ENCODE measurements around the gene THSD7B. TPM values are rescaled to one million over a fixed set of nuclear protein-coding genes. Genes with fewer than 3 reads are reported as not detected.
A peak's percentile ranks its signal among the peaks of the same experiment; 100 is the strongest.

The THSD7B gene
- total RNA-seq, 4 donors from 2014 or later: 0.80 to 0.83 TPM; not detected in 2

GRCh38 chr2:137449454-137449853, 684.1 kb downstream of the THSD7B start:
- H3K4me1 ChIP-seq: no peaks in the 10 kb centered on the region
- DNase-seq: no peak
- no peak for TF ChIP-seq CTCF (IDR thresholded peaks at IDR 0.05)
- no peak for TF ChIP-seq POLR2A (IDR thresholded peaks at IDR 0.05)
- no peaks in the 10 kb centered on the region for H3K9me3 ChIP-seq
- H3K4me3 ChIP-seq: no peak overlapping the region
- no peaks in the 10 kb centered on the region for H3K36me3 ChIP-seq
- H3K27me3 ChIP-seq: no peaks in the 10 kb centered on the region
- H3K27ac ChIP-seq: no peak overlapping the region

GRCh38 chr2:137454886-137455285, 689.5 kb downstream of the THSD7B start:
- TF ChIP-seq POLR2A (IDR thresholded peaks at IDR 0.05): no peak
- no peak for TF ChIP-seq CTCF (IDR thresholded peaks at IDR 0.05)
- H3K27me3 ChIP-seq: no peaks in the 10 kb centered on the region

GRCh38 chr2:137467246-137467862, 702.0 kb downstream of the THSD7B start:
- H3K9me3 ChIP-seq: no peaks in the 10 kb centered on the region
- peak in 1 of 3 donors; percentile 50 for DNase-seq

More at GRCh38 chr2:137454886-137455285, 689.5 kb downstream of the THSD7B start:
- Histone ChIP-seq H3K4me3 (no peak overlapping the region), H3K4me1 (no peaks in the 10 kb centered on the region), H3K36me3 (no peaks in the 10 kb centered on the region), H3K27ac (no peak overlapping the region), H3K9me3 (no peaks in the 10 kb centered on the region)
- no peak for DNase-seq

GRCh38 chr2:137493261-137493660, 727.9 kb downstream of the THSD7B start:
- Histone ChIP-seq H3K9me3 (no peaks in the 10 kb centered on the region), H3K4me1 (peaks cover 0 to 6% (median 0%) of the 10 kb centered on the region in 4 donors), H3K27me3 (no peaks in the 10 kb centered on the region), H3K4me3 (no peak overlapping the region), H3K36me3 (no peaks in the 10 kb centered on the region), H3K27ac (no peak overlapping the region)
- TF ChIP-seq CTCF (IDR thresholded peaks at IDR 0.05) (no peak), POLR2A (IDR thresholded peaks at IDR 0.05) (no peak)
- DNase-seq: no peak

More at GRCh38 chr2:137467246-137467862, 702.0 kb downstream of the THSD7B start:
- Histone ChIP-seq H3K4me1 (no peaks in the 10 kb centered on the region), H3K27me3 (no peaks in the 10 kb centered on the region), H3K36me3 (no peaks in the 10 kb centered on the region), H3K4me3 (no peak overlapping the region), H3K27ac (no peak overlapping the region)
- no peak for TF ChIP-seq POLR2A (IDR thresholded peaks at IDR 0.05)
- peak in 4 of 6 experiments; percentile 36 to 61 (median 54) for TF ChIP-seq CTCF (IDR thresholded peaks at IDR 0.05)

GRCh38 chr2:137500599-137500998, 735.3 kb downstream of the THSD7B start:
- Histone ChIP-seq H3K36me3 (no peaks in the 10 kb centered on the region), H3K4me3 (no peak overlapping the region), H3K27me3 (no peaks in the 10 kb centered on the region), H3K9me3 (no peaks in the 10 kb centered on the region), H3K4me1 (no peaks in the 10 kb centered on the region), H3K27ac (no peak overlapping the region)
- TF ChIP-seq CTCF (IDR thresholded peaks at IDR 0.05) (no peak), POLR2A (IDR thresholded peaks at IDR 0.05) (no peak)
- DNase-seq: no peak

Measured in Peyer's patch (tissue), 4 donors.